ENCODE measurements around the gene TDRD6.
A peak's percentile ranks its signal among the peaks of the same experiment; 100 is the strongest.
"Not testable (repeated sequence)": the region's sequence is repeated elsewhere in the genome, so short reads cannot be mapped to it uniquely, and the experiment has no call there.

Gene TDRD6

GRCh38 chr6:46687619-46688097 is at the start of gene TDRD6:
Gene TDRD6, plus strand, starts transcription at chr6:46687885. Its CDS starts 244 bp downstream, at chr6:46688129.
- DNase-seq (ENCODE audit: low read depth, low spot score) = no peak

- no peak for DNase-seq (ENCODE audit: low read depth, low spot score)
Measured at GRCh38 chr6:46637933-46638332, 49.8 kb upstream of the TDRD6 start.

- DNase-seq (ENCODE audit: low read depth, low spot score) = no peak
Measured at GRCh38 chr6:46638650-46639049, 49.0 kb upstream of the TDRD6 start.

- DNase-seq (ENCODE audit: low read depth, low spot score) = no peak
Measured at GRCh38 chr6:46642928-46643751, 44.5 kb upstream of the TDRD6 start.

- DNase-seq (ENCODE audit: low read depth, low spot score) = no peak
Measured at GRCh38 chr6:46645265-46645664, 42.4 kb upstream of the TDRD6 start.

- DNase-seq (ENCODE audit: low read depth, low spot score) = not testable (repeated sequence)
Measured at GRCh38 chr6:46648108-46648507, 39.6 kb upstream of the TDRD6 start.

GRCh38 chr6:46648869-46649492 is 38.7 kb upstream of the TDRD6 start:
- DNase-seq (ENCODE audit: low read depth, low spot score) = no peak

- DNase-seq (ENCODE audit: low read depth, low spot score) = no peak
Measured at GRCh38 chr6:46651006-46651405, 36.7 kb upstream of the TDRD6 start.

GRCh38 chr6:46651816-46652215 is 35.9 kb upstream of the TDRD6 start:
- no peak for DNase-seq (ENCODE audit: low read depth, low spot score)

GRCh38 chr6:46652232-46652602 is 35.5 kb upstream of the TDRD6 start:
- DNase-seq (ENCODE audit: low read depth, low spot score) = no peak

- peak; percentile 20 for DNase-seq (ENCODE audit: low read depth, low spot score)
Measured at GRCh38 chr6:46652603-46653438, 34.9 kb upstream of the TDRD6 start, which contains the start of the genes CYP39A1 and SLC25A27. Gene CYP39A1, minus strand, starts transcription at chr6:46652818. Its CDS starts 236 bp downstream, at chr6:46652582. Gene SLC25A27, plus strand, starts transcription at chr6:46652975. Its CDS starts 218 bp downstream, at chr6:46653193.

- no peak for DNase-seq (ENCODE audit: low read depth, low spot score)
Measured at GRCh38 chr6:46653439-46654195, 34.1 kb upstream of the TDRD6 start.

GRCh38 chr6:46655803-46656202 is 31.9 kb upstream of the TDRD6 start:
- no peak for DNase-seq (ENCODE audit: low read depth, low spot score)

GRCh38 chr6:46657642-46658041 is 30.0 kb upstream of the TDRD6 start:
- DNase-seq (ENCODE audit: low read depth, low spot score) = no peak

GRCh38 chr6:46661483-46661882 is 26.2 kb upstream of the TDRD6 start:
- DNase-seq (ENCODE audit: low read depth, low spot score) = no peak

- DNase-seq (ENCODE audit: low read depth, low spot score) = no peak
Measured at GRCh38 chr6:46667377-46667776, 20.3 kb upstream of the TDRD6 start.

- no peak for DNase-seq (ENCODE audit: low read depth, low spot score)
Measured at GRCh38 chr6:46674410-46674809, 13.3 kb upstream of the TDRD6 start.

GRCh38 chr6:46676604-46677313 is 10.9 kb upstream of the TDRD6 start:
- DNase-seq (ENCODE audit: low read depth, low spot score) = no peak

GRCh38 chr6:46677314-46677654 is 10.4 kb upstream of the TDRD6 start:
- DNase-seq (ENCODE audit: low read depth, low spot score) = no peak

GRCh38 chr6:46684771-46685170 is 2.9 kb upstream of the TDRD6 start:
- DNase-seq (ENCODE audit: low read depth, low spot score) = no peak

Measured in brain pericyte (primary cell).